Activated T-helper 1 cell treated with anti-CD3 and anti-CD28 coated beads, Interleukin-12 subunit alpha, Interleukin-12 subunit beta, Interleukin-2, Interleukin-4 antibody, amounts not matched to agents 30 ng/mL and 10 ng/mL and 1 ng/mL, durations not matched to agents 14 hours and 24 hours and 36 hours (primary cell): ENCODE data around the gene TBC1D22B. TPM values are rescaled to one million over a fixed set of nuclear protein-coding genes. Genes with fewer than 3 reads are reported as not detected.

Experiments
- DNase-seq: peaks from one replicate; pipeline ENCODE4 v3.0.0; 2021; ENCODE audit warnings: low spot score
- H3K27ac Mint-ChIP-seq: one replicate; pipeline ENCODE4 v1.8.0; 2021; ENCODE audit warnings: mild to moderate bottlenecking, mixed read lengths
- H3K27me3 Mint-ChIP-seq: one replicate; pipeline ENCODE4 v1.8.0; 2022; ENCODE audit warnings: mild to moderate bottlenecking, moderate library complexity, mixed read lengths; ENCODE audit not compliant: insufficient read depth
- H3K36me3 Mint-ChIP-seq: one replicate; pipeline ENCODE4 v1.8.0; 2021; ENCODE audit warnings: low read depth, mixed read lengths
- H3K4me1 Mint-ChIP-seq: one replicate; pipeline ENCODE4 v1.8.0; 2021; ENCODE audit warnings: low read depth, mixed read lengths
- H3K4me3 Mint-ChIP-seq: one replicate; pipeline ENCODE4 v1.8.0; 2021; ENCODE audit warnings: mild to moderate bottlenecking, moderate library complexity, mixed read lengths
- H3K9me3 Mint-ChIP-seq: one replicate; pipeline ENCODE4 v1.8.0; 2021; ENCODE audit warnings: mixed read lengths
- intact Hi-C: fragments of 100-400 bp; cut with micrococcal nuclease; formaldehyde crosslinking; loops from one replicate; pipeline ENCODE4 v1.15.1; 2024
- total RNA-seq: library from RNA; stranded (reverse); gene quantifications from 2 replicates; pipeline ENCODE4 v1.2.3, GENCODE V29; 2022

Gene TBC1D22B
- total RNA-seq, 1 donor from 2014 or later: 20.8 TPM

GRCh38 chr6:37243131-37243815, 14.3 kb upstream of the TBC1D22B start:
- Mint-ChIP-seq H3K4me1 (peaks cover 52% of the 10 kb centered on the region), H3K27ac (no peak overlapping the region), H3K36me3 (peaks cover 10% of the 10 kb centered on the region), H3K27me3 (peaks cover 1% of the 10 kb centered on the region), H3K9me3 (no peaks in the 10 kb centered on the region), H3K4me3 (no peak overlapping the region)
- DNase-seq: no peak
- intact Hi-C loops: no loop called here

GRCh38 chr6:37243816-37244370, 13.7 kb upstream of the TBC1D22B start:
- intact Hi-C loops: no loop called here
- H3K9me3 Mint-ChIP-seq: no peaks in the 10 kb centered on the region
- peaks cover 1% of the 10 kb centered on the region for H3K27me3 Mint-ChIP-seq
- peaks cover 11% of the 10 kb centered on the region for H3K36me3 Mint-ChIP-seq
- no peak overlapping the region for H3K4me3 Mint-ChIP-seq
- H3K4me1 Mint-ChIP-seq: peaks cover 47% of the 10 kb centered on the region
- no peak for DNase-seq
- H3K27ac Mint-ChIP-seq: no peak overlapping the region

- Mint-ChIP-seq H3K36me3 (peaks cover 15% of the 10 kb centered on the region), H3K27ac (peak overlapping the region; percentile 7), H3K4me1 (peaks cover 44% of the 10 kb centered on the region), H3K9me3 (no peaks in the 10 kb centered on the region), H3K27me3 (peaks cover 1% of the 10 kb centered on the region), H3K4me3 (no peak overlapping the region)
- DNase-seq: no peak
- intact Hi-C loops: no loop called here
Observed at GRCh38 chr6:37244430-37245310, 12.9 kb upstream of the TBC1D22B start.

- Mint-ChIP-seq H3K36me3 (peaks cover 37% of the 10 kb centered on the region), H3K4me1 (peaks cover 39% of the 10 kb centered on the region), H3K27me3 (peaks cover 1% of the 10 kb centered on the region), H3K4me3 (no peak overlapping the region), H3K9me3 (no peaks in the 10 kb centered on the region), H3K27ac (no peak overlapping the region)
- intact Hi-C loops: no loop called here
- no peak for DNase-seq
Observed at GRCh38 chr6:37251211-37251780, 6.3 kb upstream of the TBC1D22B start.

DNA sequence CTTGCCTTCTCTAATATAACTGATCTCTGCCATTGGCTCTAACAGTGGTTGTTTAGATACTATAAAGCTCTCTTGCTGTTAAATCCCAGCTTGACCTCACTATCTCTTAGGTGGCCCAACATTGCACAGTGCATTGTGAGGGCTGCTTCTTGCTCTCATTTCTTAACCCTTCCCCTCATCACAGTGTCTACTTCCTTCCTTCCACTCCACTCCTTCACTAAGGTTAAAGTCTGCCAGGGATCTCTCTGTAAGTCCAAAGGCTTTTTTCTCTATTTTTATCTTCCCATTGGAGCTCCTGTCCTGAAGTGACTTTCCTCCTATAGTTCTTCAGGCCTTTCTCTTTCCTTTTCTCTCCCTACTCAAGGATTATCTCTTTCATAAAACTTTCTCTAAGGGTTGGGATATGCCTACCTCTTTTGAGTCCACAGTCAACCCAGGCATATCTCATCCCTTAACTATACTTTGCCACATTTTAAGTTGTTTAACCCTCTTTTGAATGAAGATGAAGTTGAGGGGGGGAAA, 4.0 kb upstream of the TBC1D22B start:
- Mint-ChIP-seq H3K36me3 (peaks cover 35% of the 10 kb centered on the region), H3K27ac (no peak overlapping the region), H3K27me3 (no peaks in the 10 kb centered on the region), H3K9me3 (no peaks in the 10 kb centered on the region), H3K4me3 (no peak overlapping the region), H3K4me1 (peaks cover 55% of the 10 kb centered on the region)
- no peak for DNase-seq
- intact Hi-C loops: no loop called here

GRCh38 chr6:37254881-37255280, 2.7 kb upstream of the TBC1D22B start:
- Mint-ChIP-seq H3K27me3 (no peaks in the 10 kb centered on the region), H3K27ac (no peak overlapping the region), H3K9me3 (no peaks in the 10 kb centered on the region), H3K4me3 (no peak overlapping the region), H3K36me3 (peaks cover 31% of the 10 kb centered on the region), H3K4me1 (peaks cover 68% of the 10 kb centered on the region)
- DNase-seq: no peak
- intact Hi-C loops: no loop called here

GRCh38 chr6:37256692-37257319, 766 bp upstream of the TBC1D22B start:
- Mint-ChIP-seq H3K9me3 (no peaks in the 10 kb centered on the region), H3K27me3 (no peaks in the 10 kb centered on the region), H3K4me1 (peaks cover 71% of the 10 kb centered on the region), H3K4me3 (peak overlapping the region; percentile 97), H3K36me3 (peaks cover 26% of the 10 kb centered on the region), H3K27ac (no peak overlapping the region)
- DNase-seq: no peak
- intact Hi-C loops: loop anchor here (2.0 kb wide), 1 partner anchor 16 kb away; no protein-coding TSS in a partner anchor

DNA sequence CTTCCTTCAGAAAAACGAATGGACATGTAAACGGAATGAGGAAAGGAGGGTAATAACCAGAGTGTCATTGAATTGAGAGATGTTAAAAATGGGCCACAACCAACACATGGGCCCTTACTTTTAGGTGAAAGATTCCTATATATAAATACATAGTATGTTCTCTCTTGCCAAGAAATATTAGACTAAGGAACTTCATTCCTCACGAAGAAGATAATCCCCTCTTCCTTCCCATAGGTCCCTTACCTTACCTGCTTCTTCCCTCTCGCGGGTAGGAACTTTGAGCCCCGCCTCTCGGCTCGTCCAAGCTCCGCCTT, 295 bp upstream of the TBC1D22B start:
- Mint-ChIP-seq H3K27me3 (no peaks in the 10 kb centered on the region), H3K36me3 (peaks cover 26% of the 10 kb centered on the region)

DNA sequence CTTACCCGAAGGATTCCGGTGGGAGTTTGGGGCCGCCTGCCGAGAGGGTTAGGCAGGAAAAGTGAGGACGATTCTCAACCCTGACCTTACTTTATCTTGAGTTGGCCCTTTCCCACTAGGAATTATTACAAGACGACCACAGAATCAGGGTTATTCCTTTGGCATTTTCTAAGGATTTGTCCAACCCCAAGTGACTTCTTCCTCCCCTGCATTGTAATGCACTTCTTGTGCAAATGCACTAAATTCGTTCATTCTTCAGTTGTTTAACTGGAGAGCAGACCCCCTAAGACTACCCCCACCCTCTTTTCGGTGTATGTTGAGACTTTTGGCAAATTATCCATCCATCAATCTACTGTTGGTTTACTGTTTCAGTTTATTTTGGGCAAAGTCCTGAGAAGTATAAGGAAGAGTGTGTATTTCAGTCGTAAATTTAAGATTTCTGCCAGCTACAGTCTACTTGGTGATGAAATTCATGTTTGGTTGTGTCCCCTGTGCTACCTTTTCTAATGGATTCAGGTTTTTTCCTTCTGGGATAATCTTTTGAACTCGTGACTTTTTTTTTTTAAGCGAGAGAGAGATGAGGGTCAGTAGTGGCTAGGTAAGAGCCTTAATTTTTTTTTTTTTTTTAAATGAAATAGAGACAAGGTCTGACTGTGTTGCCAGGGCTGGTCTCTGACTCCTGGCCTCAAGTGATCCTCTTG, 983 bp downstream of the TBC1D22B start:
- DNase-seq: no peak
- peak overlapping the region; percentile 100 for H3K27ac Mint-ChIP-seq
- intact Hi-C loops: no loop called here
- peaks cover 79% of the 10 kb centered on the region for H3K4me1 Mint-ChIP-seq
- H3K36me3 Mint-ChIP-seq: peaks cover 31% of the 10 kb centered on the region
- H3K27me3 Mint-ChIP-seq: no peaks in the 10 kb centered on the region
- H3K4me3 Mint-ChIP-seq: peak overlapping the region; percentile 97
- no peaks in the 10 kb centered on the region for H3K9me3 Mint-ChIP-seq

More for the DNA sequence above, 295 bp upstream of the TBC1D22B start:
- Mint-ChIP-seq H3K4me1 (peaks cover 72% of the 10 kb centered on the region), H3K27ac (peak overlapping the region; percentile 100), H3K9me3 (no peaks in the 10 kb centered on the region), H3K4me3 (peak overlapping the region; percentile 97)
- no peak for DNase-seq
- intact Hi-C loops: loop anchor here (2.0 kb wide), 1 partner anchor 16 kb away; no protein-coding TSS in a partner anchor

DNA sequence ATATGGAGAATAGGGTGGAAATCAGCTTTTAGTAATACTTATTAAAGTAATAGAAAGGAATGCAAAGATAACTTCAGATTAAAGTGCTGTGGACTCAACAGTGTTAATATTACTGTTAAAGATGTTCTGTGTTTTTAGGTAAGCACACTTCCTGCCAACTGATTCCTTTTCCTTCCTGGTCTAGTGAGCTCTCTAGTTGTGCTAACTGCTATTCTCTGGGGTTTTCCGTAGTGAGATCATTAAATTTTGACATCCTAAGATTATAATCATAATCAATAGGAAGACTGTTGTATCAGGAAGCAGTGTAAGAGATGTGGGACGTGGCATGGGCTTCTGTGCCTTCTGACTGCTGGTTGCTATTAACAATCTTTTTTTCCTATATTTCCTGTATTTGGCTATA, 1.6 kb downstream of the TBC1D22B start:
- Mint-ChIP-seq H3K36me3 (peaks cover 27% of the 10 kb centered on the region), H3K27ac (peak overlapping the region; percentile 100), H3K4me3 (peak overlapping the region; percentile 97), H3K4me1 (peaks cover 81% of the 10 kb centered on the region), H3K27me3 (no peaks in the 10 kb centered on the region), H3K9me3 (no peaks in the 10 kb centered on the region)
- DNase-seq: no peak
- intact Hi-C loops: no loop called here

- no peak for DNase-seq
- H3K36me3 Mint-ChIP-seq: peaks cover 26% of the 10 kb centered on the region
- intact Hi-C loops: loop anchor here (1.0 kb wide), 10 partner anchors 13 to 348 kb away; no protein-coding TSS in a partner anchor
- peak overlapping the region; percentile 100 for H3K27ac Mint-ChIP-seq
- H3K4me1 Mint-ChIP-seq: peaks cover 84% of the 10 kb centered on the region
- no peaks in the 10 kb centered on the region for H3K9me3 Mint-ChIP-seq
- H3K27me3 Mint-ChIP-seq: no peaks in the 10 kb centered on the region
- H3K4me3 Mint-ChIP-seq: peak overlapping the region; percentile 97
Observed at GRCh38 chr6:37260040-37260439, 2.5 kb downstream of the TBC1D22B start.

- DNase-seq: no peak
- intact Hi-C loops: loop anchor here (1.0 kb wide), 10 partner anchors 13 to 348 kb away; no protein-coding TSS in a partner anchor
- peaks cover 84% of the 10 kb centered on the region for H3K4me1 Mint-ChIP-seq
Observed at GRCh38 chr6:37260444-37260843, 2.9 kb downstream of the TBC1D22B start.

More at GRCh38 chr6:37260444-37260843, 2.9 kb downstream of the TBC1D22B start:
- peak overlapping the region; percentile 53 for H3K4me3 Mint-ChIP-seq
- peak overlapping the region; percentile 100 for H3K27ac Mint-ChIP-seq
- no peaks in the 10 kb centered on the region for H3K27me3 Mint-ChIP-seq
- peaks cover 23% of the 10 kb centered on the region for H3K36me3 Mint-ChIP-seq
- H3K9me3 Mint-ChIP-seq: no peaks in the 10 kb centered on the region
